NB4 (cell line): ENCODE results near the gene PHKB.

Source experiments
- CTCF ChIP-seq: IDR thresholded peaks from one replicate; pipeline ENCODE4 v1.5.1; 2012; ENCODE audit warnings: low read depth, low read length
- MAX ChIP-seq: IDR thresholded peaks from 2 replicates; pipeline ENCODE4 v1.6.1; 2011; ENCODE audit warnings: low read depth, low read length
- MYC ChIP-seq: IDR thresholded peaks from 2 replicates; pipeline ENCODE4 v1.6.1; 2011; ENCODE audit warnings: low read depth, low read length
- POLR2A ChIP-seq: IDR thresholded peaks from 2 replicates; pipeline ENCODE4 v1.6.1; 2011; ENCODE audit warnings: mild to moderate bottlenecking; ENCODE audit not compliant: insufficient read length; ENCODE audit errors: extremely low read depth

- TF ChIP-seq CTCF (no peak), POLR2A (no peak), MAX (no peak), MYC (no peak)
These were observed 166.0 kb downstream of the PHKB start for GRCh38 chr16:47627085-47627639.
